OCI-LY1 (cell line): ENCODE data around the gene ST7.

Source experiments
- H2AFZ ChIP-seq: fragments of 200-600 bp; sonication (generic), shearing (Covaris generic); 2 replicates; pipeline ENCODE4 v1.6.0; 2014; ENCODE audit warnings: antibody characterized with exemption, mild to moderate bottlenecking, low read length
- H3F3A ChIP-seq: fragments of 200-600 bp; sonication (generic), shearing (Covaris generic); 2 replicates; pipeline ENCODE4 v1.6.0; 2014; ENCODE audit warnings: mild to moderate bottlenecking, antibody characterized with exemption, low read length, moderate library complexity; ENCODE audit not compliant: insufficient read depth
- H3K27ac ChIP-seq: fragments of 200-600 bp; sonication (generic); 2 replicates; pipeline ENCODE4 v1.5.1; 2014; ENCODE audit warnings: low read length, mixed run types, mild to moderate bottlenecking, low read depth; ENCODE audit not compliant: poor library complexity, severe bottlenecking
- H3K27me3 ChIP-seq: fragments of 200-600 bp; sonication (generic); 2 replicates; pipeline ENCODE4 v1.6.0; 2014; ENCODE audit warnings: antibody characterized with exemption, mild to moderate bottlenecking, low read length, moderate library complexity; ENCODE audit not compliant: insufficient read depth
- H3K36me3 ChIP-seq: fragments of 200-600 bp; sonication (generic); 2 replicates; pipeline ENCODE4 v1.6.1; 2014; ENCODE audit warnings: mild to moderate bottlenecking, antibody characterized with exemption, low read length, moderate library complexity, mixed read lengths; ENCODE audit not compliant: insufficient read depth
- H3K4me1 ChIP-seq: fragments of 200-600 bp; sonication (generic); 2 replicates; pipeline ENCODE4 v1.5.1; 2014; ENCODE audit warnings: mild to moderate bottlenecking, low read length, moderate library complexity; ENCODE audit not compliant: insufficient read depth, severe bottlenecking
- H3K4me2 ChIP-seq: fragments of 200-600 bp; sonication (generic), shearing (Covaris generic); 2 replicates; pipeline ENCODE4 v1.6.1; 2014; ENCODE audit warnings: low read length
- H3K4me3 ChIP-seq: fragments of 200-600 bp; sonication (generic); 2 replicates; pipeline ENCODE4 v1.5.1; 2014; ENCODE audit warnings: low read length, low read depth, mild to moderate bottlenecking, mixed read lengths; ENCODE audit not compliant: poor library complexity, severe bottlenecking
- H3K79me2 ChIP-seq: fragments of 200-600 bp; shearing (Covaris generic); 2 replicates; pipeline ENCODE4 v1.6.1; 2016; ENCODE audit warnings: mixed run types, low read length, mixed read lengths; ENCODE audit not compliant: insufficient read depth
- H3K9ac ChIP-seq: fragments of 200-600 bp; sonication (generic), shearing (Covaris generic); 2 replicates; pipeline ENCODE4 v1.6.1; 2014; ENCODE audit warnings: mild to moderate bottlenecking, low read length, mixed read lengths
- H3K9me2 ChIP-seq: fragments of 200-600 bp; sonication (generic), shearing (Covaris generic); 2 replicates; pipeline ENCODE4 v1.6.1; 2014; ENCODE audit warnings: low read depth, mild to moderate bottlenecking, low read length, mixed read lengths
- H3K9me3 ChIP-seq: fragments of 200-600 bp; shearing (Covaris generic); 2 replicates; pipeline ENCODE4 v1.6.1; 2014; ENCODE audit warnings: low read length, mixed read lengths
- H4K20me1 ChIP-seq: fragments of 200-600 bp; sonication (generic), shearing (Covaris generic); 2 replicates; pipeline ENCODE4 v1.6.0; 2016; ENCODE audit warnings: mild to moderate bottlenecking, low read length; ENCODE audit not compliant: insufficient read depth
- CTCF ChIP-seq: fragments of 200-600 bp; sonication (generic), shearing (Covaris generic); IDR thresholded peaks from 2 replicates; pipeline ENCODE4 v1.5.1; 2017; ENCODE audit warnings: mild to moderate bottlenecking, antibody characterized with exemption, low read length, moderate library complexity, mixed read lengths
- EZH2 ChIP-seq: fragments of 200-600 bp; sonication (generic), shearing (Covaris generic); IDR thresholded peaks from 2 replicates; pipeline ENCODE4 v1.8.0; 2017; ENCODE audit warnings: borderline replicate concordance, mixed run types, mild to moderate bottlenecking, antibody characterized with exemption, low read length, moderate library complexity, mixed read lengths

The ST7 gene

GRCh38 chr7:117085769-117086463, 132.6 kb downstream of the ST7 start:
- no peak overlapping the region for H3K4me2 ChIP-seq
- no peak for TF ChIP-seq EZH2
- no peak for TF ChIP-seq CTCF
- H3K9ac ChIP-seq = no peak overlapping the region
- peaks cover 4% of the 10 kb centered on the region; the same call in 1 of the 2 replicates for H3K27me3 ChIP-seq
- no peak overlapping the region for H3K27ac ChIP-seq
- no peak overlapping the region for H2AFZ ChIP-seq
- H3K9me2 ChIP-seq = no peaks in the 10 kb centered on the region
- H3K36me3 ChIP-seq = no peaks in the 10 kb centered on the region
- no peaks in the 10 kb centered on the region for H3K79me2 ChIP-seq
- H3K9me3 ChIP-seq = no peaks in the 10 kb centered on the region
- H3F3A ChIP-seq = no peaks in the 10 kb centered on the region
- H3K4me3 ChIP-seq = no peak overlapping the region
- no peaks in the 10 kb centered on the region for H3K4me1 ChIP-seq
- 0 out of 2 replicates have a peak, but pooled peaks cover 8% of the 10 kb centered on the region for H4K20me1 ChIP-seq

- TF ChIP-seq CTCF (no peak), EZH2 (no peak)
- H3K4me1 ChIP-seq = no peaks in the 10 kb centered on the region
- H3K27me3 ChIP-seq = peaks cover 4% of the 10 kb centered on the region; the same call in 1 of the 2 replicates
- H3K79me2 ChIP-seq = no peaks in the 10 kb centered on the region
- H3K9ac ChIP-seq = no peak overlapping the region
- no peaks in the 10 kb centered on the region for H3K9me3 ChIP-seq
- H3K9me2 ChIP-seq = no peaks in the 10 kb centered on the region
- H3K4me2 ChIP-seq = no peak overlapping the region
- no peaks in the 10 kb centered on the region for H3F3A ChIP-seq
- H3K27ac ChIP-seq = no peak overlapping the region
- H3K36me3 ChIP-seq = no peaks in the 10 kb centered on the region
- H3K4me3 ChIP-seq = no peak overlapping the region
- H4K20me1 ChIP-seq = 0 out of 2 replicates have a peak, but pooled peaks cover 5% of the 10 kb centered on the region
- H2AFZ ChIP-seq = no peak overlapping the region
Measured at GRCh38 chr7:117086788-117087187, 133.5 kb downstream of the ST7 start.

- Histone ChIP-seq H3K36me3 (no peaks in the 10 kb centered on the region), H3K4me1 (no peaks in the 10 kb centered on the region)
Measured at GRCh38 chr7:117087639-117088396, 134.5 kb downstream of the ST7 start.

More at GRCh38 chr7:117087639-117088396, 134.5 kb downstream of the ST7 start:
- Histone ChIP-seq H3K4me2 (no peak overlapping the region), H3K79me2 (no peaks in the 10 kb centered on the region), H3F3A (no peaks in the 10 kb centered on the region), H3K27me3 (peaks cover 4% of the 10 kb centered on the region; the same call in 1 of the 2 replicates), H3K27ac (no peak overlapping the region), H2AFZ (no peak overlapping the region), H3K9ac (no peak overlapping the region), H4K20me1 (0 out of 2 replicates have a peak, but pooled peaks cover 5% of the 10 kb centered on the region), H3K9me3 (no peaks in the 10 kb centered on the region), H3K4me3 (no peak overlapping the region), H3K9me2 (no peaks in the 10 kb centered on the region)
- TF ChIP-seq EZH2 = no peak
- no peak for TF ChIP-seq CTCF
